K562 (cell line): Measurements from ENCODE around the gene BACH1. TPM values are rescaled to one million over a fixed set of nuclear protein-coding genes. Genes with fewer than 3 reads are reported as not detected.

Experiments used
- ARNT ChIP-seq, 2 experiments: fragments of 450-650 bp; IDR thresholded peaks; 2 replicates each; pipeline ENCODE4 v1.6.1; 2016; ENCODE audit warnings: mild to moderate bottlenecking in 1 of 2
- ATF4 ChIP-seq: fragments of 450-650 bp; formaldehyde crosslinking; IDR thresholded peaks from 2 replicates; pipeline ENCODE4 v1.4.0; 2022; ENCODE audit warnings: mild to moderate bottlenecking, moderate library complexity
- BRD9 ChIP-seq: fragments of 450-650 bp; IDR thresholded peaks from 2 replicates; pipeline ENCODE4 v1.6.1; 2018; ENCODE audit warnings: low read depth; ENCODE audit not compliant: partially characterized antibody
- CCNT2 ChIP-seq: IDR thresholded peaks from 2 replicates; pipeline ENCODE4 v1.6.1; 2011; ENCODE audit warnings: borderline replicate concordance, low read depth, mild to moderate bottlenecking, moderate library complexity, mixed read lengths, low read length; ENCODE audit not compliant: insufficient read length; ENCODE audit errors: extremely low read depth
- CEBPG ChIP-seq, 3 experiments: fragments of 200-800 bp in 1 of 3; sonication (Bioruptor generic) in 1 of 3; sonication (generic) in 1 of 3; formaldehyde crosslinking in 1 of 3; IDR thresholded peaks in 2 of 3; conservative IDR thresholded peaks in 1 of 3; 2 replicates each; pipeline versions ENCODE4 v1.6.1 to v1.8.0; 2016 to 2022; ENCODE audit warnings: missing compliant biosample characterization in 2 of 3, missing genetic modification characterization in 2 of 3, mild to moderate bottlenecking in 1 of 3, missing genetic modification reagents in 1 of 3
- GATA2 ChIP-seq: sonication (generic); formaldehyde crosslinking; IDR thresholded peaks from 2 replicates; pipeline ENCODE4 v1.4.0; 2020; ENCODE audit warnings: mild to moderate bottlenecking, missing genetic modification reagents
- HMG20B ChIP-seq: fragments of 250-450 bp; sonication (Bioruptor Pico); IDR thresholded peaks from 2 replicates; pipeline ENCODE4 v1.5.0; 2021; ENCODE audit warnings: mild to moderate bottlenecking
- MTF1 ChIP-seq: fragments of 250-450 bp; sonication (Bioruptor Pico); IDR thresholded peaks from 2 replicates; pipeline ENCODE4 v1.9.0; 2021; ENCODE audit warnings: moderate library complexity, mild to moderate bottlenecking, inconsistent platforms, borderline replicate concordance
- NUFIP1 ChIP-seq: fragments of 450-650 bp; IDR thresholded peaks from 2 replicates; pipeline ENCODE4 v1.6.1; 2018; ENCODE audit not compliant: partially characterized antibody
- RFX7 ChIP-seq: fragments of 250-450 bp; sonication (Bioruptor Pico); IDR thresholded peaks from 2 replicates; pipeline ENCODE4 v1.5.1; 2021; ENCODE audit warnings: mild to moderate bottlenecking
- U2AF2 ChIP-seq: fragments of 200-400 bp; formaldehyde crosslinking; optimal IDR thresholded peaks from 2 replicates; pipeline ENCODE3; 2017; ENCODE audit warnings: low read depth, mild to moderate bottlenecking, low read length
- ZBTB40 ChIP-seq, 2 experiments: fragments of 450-650 bp in 1 of 2; sonication (generic) in 1 of 2; formaldehyde crosslinking in 1 of 2; IDR thresholded peaks; 2 replicates each; pipeline versions ENCODE4 v1.7.1 to v1.9.0; 2016 to 2022; ENCODE audit warnings: inconsistent platforms in 1 of 2, mild to moderate bottlenecking in 1 of 2, missing genetic modification reagents in 1 of 2
- ZBTB8A ChIP-seq: fragments of 450-650 bp; IDR thresholded peaks from 2 replicates; pipeline ENCODE4 v1.6.1; 2018; ENCODE audit warnings: mild to moderate bottlenecking, moderate library complexity; ENCODE audit not compliant: partially characterized antibody
- ZC3H8 ChIP-seq: fragments of 450-650 bp; IDR thresholded peaks from 2 replicates; pipeline ENCODE4 v1.6.1; 2017
- ZFP36 ChIP-seq: fragments of 150-350 bp; IDR thresholded peaks from 2 replicates; pipeline ENCODE4 v1.6.1; 2018; ENCODE audit warnings: low read length, low read depth; ENCODE audit not compliant: partially characterized antibody
- ZNF165 ChIP-seq: fragments of 250-450 bp; sonication (Bioruptor Pico); IDR thresholded peaks from 2 replicates; pipeline ENCODE4 v1.4.0; 2020; ENCODE audit warnings: borderline replicate concordance
- ZNF217 ChIP-seq: sonication (generic); formaldehyde crosslinking; IDR thresholded peaks from 2 replicates; pipeline ENCODE4 v1.8.0; 2022; ENCODE audit warnings: mild to moderate bottlenecking, missing genetic modification reagents
- polyA plus RNA-seq, 8 experiments: library from polyadenylated mRNA; depleted of rRNA in 4 of 8; stranded (reverse) in 5 of 8; unstranded in 3 of 8; fragments of >200 nt; fragmentation: Nextera tagmentation in 2 of 8; fragmentation: Illumina TruSeq in 1 of 8; extraction: Ambion mirVana in 2 of 8; extraction: Trizol in 1 of 8; gene quantifications; 2 replicates each; pipeline versions ENCODE4 v1.2.1 to v1.2.3, GENCODE V29; 2011 to 2014; ENCODE audit warnings: inconsistent platforms in 1 of 8, missing spikeins in 1 of 8
- total RNA-seq, 7 experiments: library from RNA; depleted of rRNA in 6 of 7; stranded (reverse); fragments of >200 nt in 6 of 7; fragmentation: Illumina TruSeq in 2 of 7; extraction: Trizol in 2 of 7; gene quantifications; 2 replicates each; pipeline versions ENCODE4 v1.2.1 to v1.2.3, GENCODE V29; 2011 to 2021; ENCODE audit warnings: low replicate concordance in 1 of 7

The BACH1 gene
- total and polyA plus RNA-seq, 9 of the 15 experiments (the other 6 are each of a cell fraction or from before 2014, with no cell fraction given) = 10.6 to 58.5 (median 28.6) TPM

- no peak for TF ChIP-seq U2AF2
- TF ChIP-seq ZC3H8 = no peak
- TF ChIP-seq MTF1 (CRISPR knock-in tag) = no peak
- TF ChIP-seq CEBPG (CRISPR knock-in tag; IDR thresholded peaks at IDR 0.05) = peak; percentile 17; the same call in 1 of the 2 replicates
- TF ChIP-seq CEBPG (tag; conservative IDR thresholded peaks at IDR 0.05 in 1 of 2, IDR thresholded peaks at IDR 0.05 in 1 of 2) = peak in 1 of 2 experiments; percentile 77; a peak in 2 of 4 replicates
- no peak for TF ChIP-seq ZNF217
- TF ChIP-seq ARNT (IDR thresholded peaks at IDR 0.05) = peak in 1 of 2 experiments; percentile 23; a peak in 1 of 4 replicates
- peak; percentile 60 for TF ChIP-seq BRD9
- TF ChIP-seq HMG20B (CRISPR knock-in tag) = no peak
- no peak for TF ChIP-seq RFX7
- no peak for TF ChIP-seq ZNF165 (CRISPR knock-in tag)
- TF ChIP-seq ZBTB8A = no peak
- TF ChIP-seq ZFP36 = no peak
- no peak for TF ChIP-seq CCNT2
- TF ChIP-seq GATA2 = no peak
- TF ChIP-seq ATF4 = no peak; the same call in 1 of the 2 replicates
- no peak for TF ChIP-seq ZBTB40 (IDR thresholded peaks at IDR 0.05)
- TF ChIP-seq ZBTB40 (CRISPR knock-in tag; IDR thresholded peaks at IDR 0.05) = no peak
- peak; percentile 12 for TF ChIP-seq NUFIP1
Measured at GRCh38 chr21:29299916-29300806, 1.4 kb downstream of the BACH1 start (continued).
